DMS53 (cell line): ENCODE measurements around the gene PPIF.
A peak's percentile ranks its signal among the peaks of the same experiment; 100 is the strongest.

ENCODE experiments used
- DNase-seq: peaks from one replicate; lab custom pipeline; 2025; lab: John Stamatoyannopoulos, UW

PPIF gene

GRCh38 chr10:79375321-79376077 lies 28.2 kb downstream of the PPIF start:
- peak; percentile 57 for DNase-seq

GRCh38 chr10:79376078-79376628 lies 28.9 kb downstream of the PPIF start:
- no peak for DNase-seq

- no peak for DNase-seq
Measured at GRCh38 chr10:79376751-79377556, 29.7 kb downstream of the PPIF start.

GRCh38 chr10:79377557-79378382 lies 30.5 kb downstream of the PPIF start:
- DNase-seq = no peak

GRCh38 chr10:79378383-79378646 lies 31.0 kb downstream of the PPIF start:
- DNase-seq = no peak

GRCh38 chr10:79378647-79379511 lies 31.6 kb downstream of the PPIF start:
- no peak for DNase-seq

- peak; percentile 55 for DNase-seq
Measured at GRCh38 chr10:79379512-79380124, 32.3 kb downstream of the PPIF start.

- peak; percentile 94 for DNase-seq
Measured at GRCh38 chr10:79380125-79380945, 33.1 kb downstream of the PPIF start.

GRCh38 chr10:79380946-79381721 lies 33.9 kb downstream of the PPIF start:
- DNase-seq = no peak

GRCh38 chr10:79381804-79382221 lies 34.5 kb downstream of the PPIF start:
- no peak for DNase-seq

GRCh38 chr10:79382491-79382941 lies 35.2 kb downstream of the PPIF start:
- DNase-seq = no peak

GRCh38 chr10:79383974-79384606 lies 36.8 kb downstream of the PPIF start:
- no peak for DNase-seq

- no peak for DNase-seq
Measured at GRCh38 chr10:79384773-79385391, 37.6 kb downstream of the PPIF start.

GRCh38 chr10:79385392-79385795 lies 38.1 kb downstream of the PPIF start:
- no peak for DNase-seq

GRCh38 chr10:79385804-79386531 lies 38.7 kb downstream of the PPIF start:
- DNase-seq = no peak

GRCh38 chr10:79386637-79387465 lies 39.6 kb downstream of the PPIF start:
- no peak for DNase-seq
